ENCODE results near the gene CKAP5. TPM values are rescaled to one million over a fixed set of nuclear protein-coding genes. Genes with fewer than 3 reads are reported as not detected.

Gene CKAP5
- total RNA-seq: 57.8 and 58.0 TPM in 2 replicates

GRCh38 chr11:46845740-46846509, at the start of gene CKAP5:
CKAP5 (minus strand) TSS chr11:46846280; CDS start chr11:46821231, 25,049 bp downstream.

DNA sequence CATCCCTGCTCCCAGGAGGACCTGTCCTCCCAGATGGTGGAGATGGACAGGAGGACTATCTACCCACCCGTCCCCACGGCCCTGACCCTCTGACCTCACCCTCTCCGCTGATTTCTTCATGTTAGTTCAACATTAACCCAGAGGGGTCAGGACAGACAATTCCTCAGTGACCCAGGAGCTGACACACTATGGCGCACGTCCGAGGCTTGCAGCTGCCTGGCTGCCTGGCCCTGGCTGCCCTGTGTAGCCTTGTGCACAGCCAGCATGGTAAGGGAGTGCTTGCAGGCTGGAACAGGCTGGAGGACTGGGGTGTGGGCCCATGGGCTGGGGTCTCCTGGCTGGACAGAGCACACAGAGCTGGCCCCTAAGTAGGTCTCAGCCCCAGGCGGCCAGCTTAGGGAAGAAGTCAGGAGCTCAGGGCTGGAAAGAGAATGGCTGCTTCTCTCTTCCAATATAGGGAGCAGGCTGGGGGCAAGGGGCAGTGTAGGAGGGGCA, 127.0 kb downstream of the CKAP5 start, which contains the start of gene F2:
Gene F2, plus strand, starts transcription at position 166 of the 495 bp plus-strand sequence. Its CDS starts 23 bp downstream, at position 189.

GRCh38 chr11:46700241-46701077, 145.6 kb downstream of the CKAP5 start, which contains the start of the genes ARHGAP1 and ZNF408:
ARHGAP1 (minus strand) TSS chr11:46700619; CDS start chr11:46696107, 4,512 bp downstream.
ZNF408 (plus strand) TSS chr11:46701031; CDS start chr11:46701048, 17 bp downstream.

Other genes with a start within 250 kb of the CKAP5 start
- 3.9 and 5.2 TPM in 2 replicates for gene HARBI1, start 229.1 kb downstream of the CKAP5 start, total RNA-seq
- 55.5 and 58.8 TPM in 2 replicates for gene ATG13, start 228.7 kb downstream of the CKAP5 start, total RNA-seq
- 36.3 and 38.3 TPM in 2 replicates for gene ARHGAP1, start 145.7 kb downstream of the CKAP5 start, total RNA-seq
- gene ZNF408, start 145.2 kb downstream of the CKAP5 start, total RNA-seq: 5.0 and 6.2 TPM in 2 replicates
- gene F2, start 127.1 kb downstream of the CKAP5 start, total RNA-seq: 0.16 TPM in 1 of 2 replicates, not detected in the other
- gene LRP4, start 72.3 kb upstream of the CKAP5 start, total RNA-seq: 3.0 and 3.2 TPM in 2 replicates
- gene CSTPP1, start 90.5 kb upstream of the CKAP5 start, total RNA-seq: 13.2 and 13.4 TPM in 2 replicates